GM21528 (cell line): ENCODE measurements around the gene BFSP2.

ENCODE experiments used
- ATAC-seq: cut with Tn5 transposase; IDR thresholded peaks from one replicate; pipeline ENCODE4 v1.9.1; 2021; ENCODE audit warnings: mild to moderate bottlenecking, moderate library complexity; ENCODE audit not compliant: unreplicated experiment, low FRiP score

Gene BFSP2

GRCh38 chr3:133381346-133382109 lies 18.3 kb upstream of the BFSP2 start:
- no peak for ATAC-seq

DNA sequence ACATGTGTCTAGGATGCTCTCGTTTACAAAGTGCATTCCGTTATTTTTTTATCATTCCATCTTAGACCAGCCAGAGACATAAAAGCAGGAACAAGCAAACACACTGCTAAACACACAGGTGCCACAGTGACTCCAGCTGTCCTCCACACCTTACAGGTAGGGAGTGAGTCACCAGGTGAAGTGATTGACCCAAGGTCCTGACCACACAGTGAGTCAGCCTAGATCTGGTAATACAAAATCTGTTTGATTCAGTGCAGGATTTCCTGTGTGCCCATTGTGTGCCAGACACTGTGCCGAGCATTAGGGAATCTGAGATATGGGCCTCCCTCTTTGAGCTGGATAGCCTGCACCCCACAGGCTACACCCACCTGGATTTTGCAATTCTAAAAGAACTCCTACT lies 16.7 kb upstream of the BFSP2 start:
- no peak for ATAC-seq

DNA sequence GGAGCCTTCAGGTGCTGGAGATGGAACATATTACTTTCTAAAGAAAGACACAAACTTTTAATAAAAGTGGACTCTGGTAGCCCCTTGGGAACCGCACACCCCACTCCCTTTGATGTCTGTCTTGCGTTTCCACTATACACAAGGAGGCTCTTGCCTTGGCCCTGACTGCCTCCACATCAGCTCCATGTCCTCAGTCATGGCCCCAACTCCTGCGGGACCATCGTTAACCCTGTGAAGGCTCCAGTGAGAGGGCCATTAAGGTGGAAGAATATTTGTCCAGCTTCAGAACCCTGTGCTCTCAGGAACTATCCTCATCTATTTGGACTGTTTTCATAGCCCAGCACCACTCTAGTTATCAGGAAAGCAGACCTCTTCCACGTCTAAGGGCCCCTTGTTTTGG lies 16.1 kb upstream of the BFSP2 start:
- no peak for ATAC-seq

DNA sequence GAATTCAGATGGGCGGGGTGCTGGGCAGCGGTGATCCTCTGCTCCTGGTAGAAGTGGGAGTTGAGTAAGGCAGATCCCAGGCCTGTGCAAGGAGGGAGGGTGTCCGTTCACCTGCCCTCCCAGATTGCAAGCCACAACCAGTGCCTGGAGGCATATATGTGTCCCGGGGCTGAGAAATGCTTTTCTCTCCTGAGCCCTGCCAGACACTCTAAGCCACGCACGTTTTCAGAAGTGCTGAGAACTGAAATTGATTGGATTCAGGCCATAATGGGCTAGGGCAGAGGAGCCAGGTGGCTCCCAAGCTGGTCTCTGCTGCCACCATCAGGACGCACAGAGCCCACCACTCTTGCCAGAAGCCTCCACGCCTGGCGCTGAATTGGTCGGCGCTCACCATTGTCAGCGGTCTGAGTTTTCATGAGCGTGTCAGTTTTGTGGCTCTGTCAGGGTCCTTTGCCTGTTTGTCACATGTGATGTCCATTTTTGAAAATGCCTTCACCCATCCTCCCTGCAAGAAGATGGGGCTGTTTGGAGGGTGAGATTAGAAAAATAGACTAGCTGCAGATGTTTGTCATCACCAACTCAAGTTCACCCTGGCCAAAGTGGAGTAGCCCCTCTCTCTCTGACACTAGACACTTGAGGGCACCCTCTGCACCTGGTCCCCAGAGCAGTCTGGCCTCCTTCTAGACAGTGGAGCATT lies 15.4 kb upstream of the BFSP2 start:
- ATAC-seq, result peak; percentile 62

DNA sequence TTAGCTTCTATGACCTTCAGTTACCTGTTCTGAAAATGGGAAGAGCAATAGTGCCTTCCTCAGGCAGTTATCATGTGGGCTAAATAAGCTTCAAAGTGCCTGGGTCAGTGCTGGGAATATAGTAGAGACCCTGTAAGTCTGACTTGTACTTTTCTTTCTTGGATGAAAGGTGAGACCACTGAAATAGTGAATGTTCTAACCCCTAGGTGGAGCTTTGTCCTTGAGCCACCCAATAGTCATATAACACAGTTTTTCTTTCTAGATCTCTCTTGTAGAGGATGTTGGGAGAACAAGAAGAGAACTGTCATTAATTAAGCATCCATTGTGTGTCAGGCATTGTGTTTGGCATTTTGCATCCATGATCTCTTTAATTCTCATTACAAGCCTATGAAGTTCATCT lies 13.0 kb upstream of the BFSP2 start:
- ATAC-seq, result no peak

DNA sequence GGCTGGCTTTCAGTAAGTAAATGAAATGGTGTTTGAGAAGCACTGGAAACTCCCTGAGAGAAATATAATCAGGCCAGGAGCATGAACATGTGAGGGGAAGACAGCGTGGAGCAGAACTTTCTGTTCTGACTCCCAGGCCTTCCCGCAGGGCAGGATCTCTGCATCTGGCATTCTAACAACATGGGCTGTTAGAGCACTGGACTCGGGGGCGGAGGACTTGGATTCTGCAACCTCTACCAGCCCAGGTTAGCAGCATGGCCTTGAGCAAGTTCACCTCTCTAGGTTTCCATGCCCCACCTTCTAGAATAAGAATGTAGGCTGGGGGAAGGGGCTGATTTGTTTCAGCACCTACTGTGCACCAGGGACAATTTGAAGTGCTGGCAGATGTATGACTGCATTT lies 12.5 kb upstream of the BFSP2 start:
- ATAC-seq, result no peak

DNA sequence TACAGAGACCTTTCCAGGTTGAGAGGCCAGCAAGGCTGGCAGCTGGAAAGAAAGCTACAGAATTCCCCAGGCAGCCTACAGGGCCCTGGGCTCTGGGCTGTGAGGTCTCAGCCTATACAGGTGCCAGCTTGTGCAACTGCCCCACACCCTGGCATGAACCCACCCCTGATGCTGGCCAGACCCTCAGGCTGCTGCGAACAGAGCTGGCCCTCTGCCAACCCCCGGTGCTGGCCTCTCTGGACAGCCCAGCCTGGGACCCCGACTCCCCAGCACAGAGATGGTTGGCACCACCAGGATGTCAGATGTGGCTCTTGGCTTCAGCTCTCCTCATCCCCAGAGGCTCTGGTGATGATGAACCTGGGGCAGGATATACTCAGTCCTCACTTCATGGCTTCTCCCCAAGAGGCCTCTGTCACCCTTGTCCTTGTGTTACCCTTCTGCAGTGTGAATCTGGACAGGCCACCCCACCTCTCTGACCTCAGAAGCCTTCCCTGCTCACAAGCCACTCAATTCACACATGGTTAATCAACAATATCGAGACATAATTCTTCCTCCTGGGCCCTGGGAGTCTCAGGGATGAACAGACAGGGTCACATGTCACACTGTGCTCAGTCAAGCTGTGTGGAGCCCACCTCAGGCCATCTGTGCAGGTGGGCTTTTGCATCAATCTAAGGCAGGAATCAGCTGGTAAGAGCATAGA lies 11.0 kb upstream of the BFSP2 start:
- no peak for ATAC-seq

DNA sequence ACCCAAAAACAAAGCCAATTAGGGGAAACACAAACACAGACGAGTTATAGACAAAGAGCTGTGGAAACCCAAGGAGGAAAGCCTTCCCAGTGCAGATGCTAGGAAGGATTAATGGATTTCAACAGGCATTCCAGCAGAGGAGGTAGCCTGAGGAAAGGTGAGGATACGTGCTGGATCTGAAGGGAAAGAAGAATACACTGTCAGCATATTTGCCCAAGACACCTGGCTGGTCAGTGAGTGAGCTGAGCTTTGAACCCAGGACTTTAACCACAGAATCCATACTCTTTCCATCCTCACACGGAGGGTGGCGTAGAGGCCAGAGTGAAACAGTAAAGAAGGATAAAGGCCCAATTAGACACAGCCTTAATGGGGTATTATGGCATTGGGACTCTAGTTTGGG lies 9.1 kb upstream of the BFSP2 start:
- ATAC-seq, result no peak

GRCh38 chr3:133393204-133393603 lies 6.7 kb upstream of the BFSP2 start:
- ATAC-seq, result no peak

DNA sequence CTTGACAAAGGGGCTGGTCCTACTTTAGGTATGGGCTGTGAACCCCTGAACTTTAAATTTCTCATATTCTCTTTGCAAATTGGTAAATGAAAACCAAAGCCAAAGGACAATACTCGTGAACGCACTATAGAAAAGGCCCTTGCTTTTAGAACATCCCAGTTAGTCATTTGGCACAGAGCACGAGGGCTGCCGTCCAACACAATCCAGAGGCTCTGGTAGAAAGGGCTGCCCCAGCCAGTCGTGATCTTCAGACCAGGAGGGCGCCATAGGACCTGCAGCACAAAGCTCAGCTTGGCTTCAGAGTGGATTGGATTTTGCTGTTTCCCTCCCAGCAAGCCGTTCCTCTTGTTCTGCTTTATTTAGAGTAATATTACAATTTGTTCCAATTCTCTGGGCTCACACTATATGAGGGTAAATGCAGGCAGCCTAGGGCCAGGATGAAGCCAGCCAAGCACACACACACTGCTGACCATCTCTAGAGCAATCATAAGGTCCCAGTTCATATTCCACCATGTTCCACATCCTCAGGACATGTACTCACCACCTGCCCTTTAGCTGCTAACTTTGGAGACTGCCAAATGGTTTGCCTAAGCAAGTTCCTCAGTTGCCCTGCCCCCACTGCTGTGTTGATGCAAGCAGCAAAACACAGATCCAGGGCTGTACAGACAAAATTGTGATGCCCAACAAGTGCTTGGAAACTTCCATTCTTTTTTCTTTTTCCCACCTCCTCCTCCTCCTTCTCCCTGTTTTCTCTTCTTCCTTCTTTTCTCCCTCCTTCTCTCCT lies 6.0 kb upstream of the BFSP2 start:
- no peak for ATAC-seq

- ATAC-seq, result no peak
These were observed 5.1 kb upstream of the BFSP2 start for GRCh38 chr3:133394561-133395311.

GRCh38 chr3:133396906-133397305 lies 3.0 kb upstream of the BFSP2 start:
- no peak for ATAC-seq

DNA sequence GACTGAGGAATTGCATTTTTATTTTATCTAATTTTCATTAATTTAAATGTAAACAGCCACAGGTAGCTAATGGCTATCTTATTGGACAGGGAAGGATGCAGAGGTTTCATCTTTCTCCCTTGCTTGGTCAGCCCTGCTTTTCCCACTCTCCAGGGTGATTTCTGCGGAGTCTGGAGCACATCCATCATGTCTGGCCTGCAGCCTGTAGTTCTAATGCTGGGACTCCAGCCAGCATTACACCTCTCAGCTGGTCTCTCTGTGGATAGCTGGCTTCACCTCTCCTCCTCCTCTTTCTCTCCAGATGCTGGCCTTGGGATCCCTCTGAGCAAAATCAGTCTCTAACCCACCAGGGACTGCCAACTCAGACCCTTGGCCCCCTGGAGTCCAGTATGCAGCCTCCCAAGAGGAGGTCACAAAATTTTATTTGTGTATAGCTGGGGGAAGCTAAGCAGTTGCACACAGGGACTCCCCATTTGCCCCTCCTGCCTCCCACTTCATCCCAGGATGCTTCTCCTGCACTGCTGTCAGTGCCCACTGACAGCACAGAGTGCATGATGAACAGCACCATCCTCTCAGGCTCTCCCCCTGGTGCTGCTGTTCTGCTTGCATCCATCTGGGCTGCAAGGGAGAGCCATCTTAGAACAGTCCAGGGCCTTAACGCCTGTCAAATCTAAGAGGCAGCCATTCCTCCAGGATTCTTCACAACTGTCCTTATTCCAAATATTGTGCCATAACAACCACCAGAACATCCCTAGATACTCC lies 1.7 kb downstream of the BFSP2 start:
- ATAC-seq, result no peak

- no peak for ATAC-seq
These were observed 5.1 kb downstream of the BFSP2 start for GRCh38 chr3:133404920-133405319.

GRCh38 chr3:133408366-133408765 lies 8.5 kb downstream of the BFSP2 start:
- ATAC-seq, result no peak

GRCh38 chr3:133408961-133409360 lies 9.1 kb downstream of the BFSP2 start:
- ATAC-seq, result no peak

GRCh38 chr3:133410191-133410892 lies 10.5 kb downstream of the BFSP2 start:
- ATAC-seq, result no peak

GRCh38 chr3:133412183-133413132 lies 12.6 kb downstream of the BFSP2 start:
- ATAC-seq, result no peak
